ENCODE results near the gene COPA. TPM values are rescaled to one million over a fixed set of nuclear protein-coding genes. Genes with fewer than 3 reads are reported as not detected.

COPA gene
- total RNA-seq, 1 experiment from 2014 or later: 118 TPM

GRCh38 chr1:160257411-160258015 is 85.5 kb downstream of the COPA start:
- no peak for TF ChIP-seq SIN3A (IDR thresholded peaks at IDR 0.05; ENCODE audit: borderline replicate concordance, insufficient read depth, low read depth, low read length)
- TF ChIP-seq REST (IDR thresholded peaks at IDR 0.05; ENCODE audit: insufficient read depth in 1 of 2, low read depth in 2 of 2, low read length in 1 of 2): no peak
- TF ChIP-seq TCF7L2 (IDR thresholded peaks at IDR 0.05; ENCODE audit: low read depth, low read length): no peak
- CTCF ChIA-PET: no interaction called here
- POLR2A ChIA-PET: no interaction called here
- Histone ChIP-seq H3K36me3 (ENCODE audit: control insufficient read depth, insufficient read depth, low read length) (no peaks in the 10 kb centered on the region; the same call in none of the 2 replicates), H3K27me3 (ENCODE audit: control insufficient read depth, insufficient read depth, low read length) (no peaks in the 10 kb centered on the region), H3K9me3 (ENCODE audit: control insufficient read depth, insufficient read depth, low read depth, low read length) (no peaks in the 10 kb centered on the region), H3K27ac (ENCODE audit: low read length) (no peak overlapping the region), H3K4me3 (ENCODE audit: low read depth in 2 of 2, low read length in 2 of 2) (no peak overlapping the region), H3K4me1 (ENCODE audit: control insufficient read depth, insufficient read depth, low read length) (peaks cover 23% of the 10 kb centered on the region)
- intact Hi-C loops (cut with micrococcal nuclease; ENCODE audit: unreplicated experiment): no loop called here
- DNase-seq (ENCODE audit: low read depth, low spot score) (no peak), ATAC-seq (no peak)
- in situ Hi-C loops (cut with HindIII; ENCODE audit: low pct_unique_long_range_greater_than_20kb, low sequenced_read_pairs): no loop called here
- no TSS peak for BruUV-seq (replicated peaks)

GRCh38 chr1:160256396-160257046 is 86.5 kb downstream of the COPA start:
- ChIA-PET CTCF (no interaction called here), POLR2A (interaction anchor here (0.7 kb wide), 1 partner anchor 32 kb away, joined by 11 read pairs; no protein-coding TSS in a partner anchor)
- TF ChIP-seq CTCF (IDR thresholded peaks at IDR 0.05): no peak
- TF ChIP-seq POLR2AphosphoS5 (IDR thresholded peaks at IDR 0.05; ENCODE audit: low read depth, low read length): no peak
- TF ChIP-seq TCF7L2 (IDR thresholded peaks at IDR 0.05; ENCODE audit: low read depth, low read length): no peak
- TF ChIP-seq SIN3A (IDR thresholded peaks at IDR 0.05; ENCODE audit: borderline replicate concordance, insufficient read depth, low read depth, low read length): no peak
- no peak for TF ChIP-seq REST (IDR thresholded peaks at IDR 0.05; ENCODE audit: insufficient read depth in 1 of 2, low read depth in 2 of 2, low read length in 1 of 2)
- H3K27me3 ChIP-seq (ENCODE audit: control insufficient read depth, insufficient read depth, low read length): no peaks in the 10 kb centered on the region
- no peak for ATAC-seq
- in situ Hi-C loops (cut with HindIII; ENCODE audit: low pct_unique_long_range_greater_than_20kb, low sequenced_read_pairs) (no loop called here), intact Hi-C loops (cut with micrococcal nuclease; ENCODE audit: unreplicated experiment) (no loop called here)
- H3K27ac ChIP-seq (ENCODE audit: low read length): no peak overlapping the region
- no TSS peak for BruUV-seq (replicated peaks)
- no peak for DNase-seq (ENCODE audit: low read depth, low spot score)
- H3K36me3 ChIP-seq (ENCODE audit: control insufficient read depth, insufficient read depth, low read length): no peaks in the 10 kb centered on the region; the same call in none of the 2 replicates
- H3K4me1 ChIP-seq (ENCODE audit: control insufficient read depth, insufficient read depth, low read length): peaks cover 23% of the 10 kb centered on the region
- H3K9me3 ChIP-seq (ENCODE audit: control insufficient read depth, insufficient read depth, low read depth, low read length): no peaks in the 10 kb centered on the region
- no peak overlapping the region for H3K4me3 ChIP-seq (ENCODE audit: low read depth in 2 of 2, low read length in 2 of 2)

All from Panc1 (cell line).